CD4-positive, alpha-beta T cell treated with Interleukin-15 for 1 hour (primary cell): ENCODE data around the gene DLX4.

Source experiments
- DNase-seq: peaks from one replicate; pipeline ENCODE4 v3.0.0-alpha.2; 2020

The DLX4 gene

GRCh38 chr17:49949634-49950033, 19.4 kb upstream of the DLX4 start:
- no peak for DNase-seq

DNA sequence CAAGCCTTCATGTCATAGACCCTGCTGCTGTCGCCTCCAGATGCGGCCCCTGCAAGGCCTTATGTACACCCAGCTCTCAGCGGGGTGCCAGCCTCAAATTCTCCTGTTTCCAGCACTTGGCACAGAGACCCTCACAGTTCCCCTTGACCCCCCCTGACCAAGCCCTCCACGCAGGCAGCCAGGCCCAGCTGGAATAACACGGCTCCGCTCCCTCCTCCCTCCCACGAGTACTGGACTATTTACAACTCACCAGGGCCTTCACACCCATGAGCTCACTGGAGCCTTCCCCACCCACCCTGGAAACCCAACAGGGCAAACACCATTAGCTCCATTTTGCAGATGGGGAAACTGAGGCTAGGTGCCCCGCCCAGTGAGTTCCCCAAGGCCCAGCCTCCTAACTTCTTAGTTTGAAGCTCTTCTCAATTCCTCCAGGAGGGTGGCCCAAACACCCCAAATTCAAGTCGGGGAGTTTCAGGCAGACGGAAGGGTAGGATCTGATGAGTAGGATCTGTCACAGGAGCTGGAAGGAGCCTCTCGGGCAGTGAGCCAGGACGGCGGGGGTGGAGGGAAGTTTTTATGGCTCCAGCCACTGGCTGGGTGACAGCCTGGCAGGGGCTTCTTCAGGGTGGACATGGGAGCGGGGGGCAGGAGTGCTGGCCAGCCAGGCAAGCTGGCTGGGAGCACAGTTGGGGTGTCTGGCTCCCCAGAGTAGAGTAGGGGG, 17.5 kb upstream of the DLX4 start:
- DNase-seq, result no peak

DNA sequence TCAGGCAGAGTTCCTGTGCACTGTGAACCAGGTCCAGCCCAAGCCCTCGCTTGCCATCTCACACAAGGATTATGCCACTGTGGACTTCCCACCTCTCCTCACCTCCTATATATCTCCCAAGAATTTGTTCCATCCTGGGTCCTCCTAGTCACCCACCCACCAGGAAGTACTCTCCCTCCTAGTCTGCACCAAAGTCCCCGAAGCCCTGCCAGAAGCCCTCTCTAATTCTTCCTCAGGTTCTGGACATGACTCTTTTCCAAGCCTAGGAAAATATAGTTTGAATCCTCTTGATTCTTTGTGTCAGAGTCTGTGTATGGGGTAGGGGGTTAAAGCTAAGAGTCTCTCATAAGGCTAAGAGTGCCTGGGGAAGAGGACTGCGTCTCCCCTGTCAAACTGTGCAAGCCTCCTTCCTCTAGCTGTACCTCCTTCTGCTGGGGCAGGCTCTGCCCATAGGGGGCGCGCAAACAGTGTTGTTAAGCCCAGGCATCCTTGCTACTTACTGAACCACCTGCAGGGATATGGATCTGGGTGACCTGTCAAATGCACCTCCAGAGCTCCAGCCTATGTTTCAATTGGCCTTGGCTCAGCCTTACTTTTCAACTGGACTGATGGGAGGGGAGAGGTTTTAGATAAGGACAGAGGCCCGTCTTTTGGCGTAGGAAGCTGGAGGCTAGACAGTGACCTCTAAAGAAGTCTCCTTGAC, 16.6 kb upstream of the DLX4 start:
- peak; percentile 73 for DNase-seq

DNA sequence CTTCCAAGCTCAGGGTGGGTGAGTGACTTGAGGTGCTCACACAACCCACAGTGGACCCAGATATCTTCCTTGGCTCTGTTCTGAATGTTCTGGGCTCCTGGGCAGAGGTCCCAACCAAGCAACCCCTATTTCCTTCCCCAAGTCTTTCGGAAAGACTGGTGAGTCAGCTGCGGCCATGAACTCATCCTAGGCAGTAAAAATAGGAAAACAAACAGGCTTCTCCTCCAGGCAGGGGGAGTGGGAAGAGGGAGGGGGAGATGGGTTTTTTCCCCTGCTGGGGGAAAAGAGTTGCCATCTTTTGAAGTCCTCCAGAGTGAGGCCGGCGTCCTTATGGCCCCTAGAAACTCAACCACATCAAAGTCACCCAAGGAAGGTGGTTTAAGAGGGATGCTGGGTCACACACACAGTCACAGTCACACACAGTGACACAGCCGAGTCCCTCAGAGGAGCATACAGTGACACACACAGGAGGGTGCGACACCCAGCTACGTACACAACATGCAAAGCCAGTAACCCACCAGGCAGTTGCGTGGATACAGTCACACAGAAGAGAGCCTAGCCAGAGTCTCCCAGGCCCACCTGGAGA, 16.0 kb upstream of the DLX4 start:
- DNase-seq, result no peak

- no peak for DNase-seq
These were observed 13.8 kb upstream of the DLX4 start for GRCh38 chr17:49955157-49955556.

- DNase-seq, result no peak
These were observed 12.2 kb upstream of the DLX4 start for GRCh38 chr17:49956780-49957179.

DNA sequence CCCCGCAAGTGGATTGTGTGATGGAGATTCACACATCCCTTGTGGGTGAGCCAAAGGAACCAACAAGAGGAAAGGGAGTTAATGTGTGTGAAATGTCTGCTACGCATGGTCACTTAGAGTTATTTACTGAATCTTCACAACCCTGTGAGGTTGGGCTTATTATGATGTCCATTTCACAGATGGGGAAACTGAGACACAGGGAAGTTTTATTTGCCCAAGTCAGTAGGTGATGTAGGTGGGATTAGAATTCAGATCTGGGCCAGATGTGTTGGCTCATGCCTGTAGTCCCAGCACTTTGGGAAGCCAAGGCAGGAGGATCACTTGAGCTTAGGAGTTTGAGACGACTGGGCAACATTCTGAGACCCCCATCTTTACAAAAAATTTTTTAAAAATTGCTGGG, 11.6 kb upstream of the DLX4 start:
- DNase-seq, result no peak

- DNase-seq, result no peak
These were observed 10.3 kb upstream of the DLX4 start for GRCh38 chr17:49958723-49959122.

DNA sequence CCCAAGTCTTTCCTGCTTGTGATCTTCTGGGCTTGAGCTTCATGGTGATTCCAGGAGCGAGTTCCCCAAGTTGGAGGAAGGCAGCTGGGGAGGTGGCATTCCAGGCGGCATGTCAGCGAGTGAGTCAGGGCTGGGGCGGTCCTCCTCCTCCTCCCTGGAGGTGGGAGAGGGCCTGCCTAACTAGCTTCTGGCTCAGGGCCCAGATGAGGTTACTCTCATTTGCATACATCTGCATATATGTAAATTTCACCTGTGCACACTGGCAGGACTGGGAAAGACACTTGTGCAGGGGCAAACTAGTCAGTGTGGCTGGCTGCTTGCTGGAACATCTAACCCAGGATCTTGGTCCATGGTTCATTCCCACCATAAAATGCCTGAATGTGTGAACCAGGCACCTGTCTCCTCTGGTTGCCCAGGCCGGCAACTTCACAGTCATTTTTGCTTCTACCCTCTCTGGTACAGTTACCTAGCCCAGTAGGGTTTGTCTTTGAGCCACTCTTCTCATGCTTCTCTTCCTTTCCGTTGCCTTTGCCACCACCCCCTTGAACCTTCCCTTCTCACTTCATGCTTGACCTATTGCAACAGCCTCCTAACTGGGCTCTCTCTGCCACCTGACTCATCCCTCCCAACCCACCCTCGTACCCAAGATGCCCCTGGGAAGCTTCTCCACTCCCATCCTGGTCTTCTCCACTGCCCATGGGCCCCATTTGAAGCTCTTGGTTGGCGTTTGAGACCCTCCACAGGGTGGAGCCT, 9.6 kb upstream of the DLX4 start:
- no peak for DNase-seq

DNA sequence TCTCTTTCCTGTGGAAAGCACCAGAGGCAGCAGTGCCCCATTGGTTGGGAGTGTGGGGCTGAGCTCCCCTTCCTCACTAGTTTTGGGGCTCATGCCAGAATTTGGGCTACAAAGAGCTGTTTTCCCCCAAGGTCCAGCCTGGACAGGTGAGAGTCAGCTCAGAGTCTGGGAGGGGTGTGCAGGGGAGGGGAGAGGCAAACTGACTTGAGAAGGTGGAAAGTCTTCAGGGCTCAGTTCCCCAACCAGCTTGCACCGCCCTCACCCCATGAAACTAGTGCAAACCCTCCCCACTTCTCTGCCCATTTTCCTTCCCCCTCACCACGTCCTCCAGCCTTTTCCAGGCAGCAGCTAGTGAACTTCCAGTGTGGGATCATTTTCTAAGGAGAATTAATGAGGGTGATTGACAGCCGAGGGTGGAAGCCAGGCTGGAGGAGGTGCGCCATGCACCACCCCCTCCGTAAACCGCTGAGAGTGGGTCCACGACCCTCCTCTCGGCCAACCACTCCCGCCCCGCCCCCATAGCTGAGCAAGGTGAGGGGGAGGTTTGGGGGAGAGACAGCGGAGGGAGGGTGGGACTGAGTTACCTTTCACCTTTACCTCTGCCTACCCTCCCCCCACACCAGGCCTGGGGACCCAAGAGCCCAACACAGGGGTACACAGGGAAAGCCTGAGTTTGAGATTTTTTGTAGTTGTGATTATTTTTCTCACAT, 6.2 kb upstream of the DLX4 start:
- no peak for DNase-seq

DNA sequence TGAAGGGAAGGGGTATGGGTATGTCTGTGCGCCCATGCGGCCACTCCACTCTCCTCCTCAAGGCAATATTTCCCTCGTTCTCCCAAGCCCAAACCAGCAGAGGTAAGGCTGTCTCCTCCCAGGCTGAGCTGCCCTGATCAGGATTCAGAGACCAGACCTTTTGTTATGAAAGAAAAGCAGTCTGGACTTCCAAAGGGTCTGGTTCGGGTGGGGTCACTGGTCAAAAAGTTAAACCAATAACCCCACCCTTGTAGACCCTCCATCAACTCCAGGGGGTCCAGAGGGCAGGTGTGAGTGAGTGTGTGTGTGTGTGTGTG, 5.7 kb upstream of the DLX4 start:
- no peak for DNase-seq

GRCh38 chr17:49963626-49964302, 5.2 kb upstream of the DLX4 start:
- DNase-seq, result no peak

DNA sequence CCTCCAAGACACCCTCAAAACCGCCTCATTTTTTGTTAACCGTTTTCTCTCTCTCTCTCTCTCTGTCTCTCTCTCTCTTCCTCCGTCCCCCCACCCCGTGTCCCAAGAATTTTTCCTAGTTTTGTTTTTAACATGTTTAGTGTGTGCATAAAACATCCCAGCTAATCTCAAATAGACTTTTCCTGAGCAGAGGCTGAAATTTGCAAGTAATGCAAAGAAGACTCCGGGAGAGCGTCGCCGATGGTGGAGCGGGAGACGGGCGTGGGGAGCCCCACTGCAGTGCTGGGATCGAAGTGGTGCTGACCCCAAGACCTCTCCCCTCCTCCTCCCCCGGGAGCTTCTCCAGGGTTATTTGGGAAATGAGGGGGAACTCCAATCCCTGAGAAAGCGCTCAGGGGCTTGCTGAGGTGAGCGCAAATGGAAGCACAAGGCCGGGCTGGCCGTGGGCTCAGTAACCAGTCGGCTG, 4.7 kb upstream of the DLX4 start:
- DNase-seq, result no peak

- peak; percentile 32 for DNase-seq
These were observed 4.0 kb upstream of the DLX4 start for GRCh38 chr17:49964769-49965523.

GRCh38 chr17:49965524-49965909, 3.5 kb upstream of the DLX4 start:
- DNase-seq, result no peak

- DNase-seq, result no peak
These were observed 2.2 kb upstream of the DLX4 start for GRCh38 chr17:49966767-49967166.

DNA sequence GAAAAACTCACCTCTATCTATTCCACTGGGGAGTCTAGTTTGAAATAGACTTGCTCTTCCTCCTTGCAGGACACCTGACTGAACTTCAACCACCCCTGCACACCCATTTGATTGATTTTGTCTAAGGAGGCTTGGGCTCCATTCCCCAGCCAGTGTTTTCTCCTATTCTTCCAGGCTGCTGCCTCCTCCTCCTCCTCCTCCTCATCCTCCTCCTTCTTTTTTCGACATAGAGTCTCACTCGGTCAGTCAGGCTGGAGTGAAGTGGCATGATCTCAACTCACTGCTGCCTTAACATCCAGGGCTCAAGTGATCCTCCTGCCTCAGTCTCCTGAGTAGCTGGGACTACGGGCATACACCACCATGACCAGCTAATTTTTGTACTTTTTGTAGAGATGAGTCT, 1.8 kb upstream of the DLX4 start:
- DNase-seq, result no peak

DNA sequence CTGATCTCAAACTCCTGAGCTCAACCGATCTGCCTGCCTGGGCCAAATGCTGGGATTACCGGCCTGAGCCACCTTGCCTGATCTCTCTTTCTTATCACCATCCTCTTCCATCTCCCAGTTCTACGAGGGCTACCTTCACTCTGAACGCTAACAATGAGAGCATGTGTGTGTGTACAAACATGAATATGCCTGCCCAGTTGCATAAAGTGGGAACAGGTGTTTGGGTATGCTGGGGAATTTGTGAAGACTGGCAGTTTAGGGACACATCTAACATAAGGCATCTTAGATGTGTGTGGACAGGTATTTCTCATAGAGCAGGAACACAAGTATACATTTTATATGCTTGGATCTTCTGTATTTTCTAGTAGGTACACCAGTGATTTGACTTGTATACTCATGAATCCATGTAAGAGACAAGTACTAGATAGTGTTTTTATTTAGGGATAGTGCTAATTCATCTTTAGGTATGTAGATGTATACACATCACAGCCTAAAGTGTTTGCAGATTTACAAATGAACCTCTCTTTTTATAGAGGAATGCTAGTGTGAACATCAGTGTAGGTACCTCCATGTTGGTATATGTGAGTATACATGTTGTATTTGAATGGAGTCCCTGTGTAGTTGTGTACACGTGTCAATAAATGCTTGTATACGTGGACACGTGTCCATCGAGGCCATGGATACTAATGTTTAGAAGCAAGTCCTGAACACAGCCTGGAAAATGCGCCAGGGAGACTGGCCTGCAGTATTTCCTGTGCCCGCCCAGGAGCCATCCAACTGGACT, 1.2 kb upstream of the DLX4 start:
- DNase-seq, result no peak

- peak; percentile 73 for DNase-seq
These were observed 421 bp upstream of the DLX4 start for GRCh38 chr17:49968405-49969133.

GRCh38 chr17:49969795-49970389, 902 bp downstream of the DLX4 start:
- no peak for DNase-seq
